HT1080 (cell line): ENCODE measurements around the gene PRKACG. TPM values are rescaled to one million over a fixed set of nuclear protein-coding genes. Genes with fewer than 3 reads are reported as not detected.
"Not testable (repeated sequence)": the region's sequence is repeated elsewhere in the genome, so short reads cannot be mapped to it uniquely, and the experiment has no call there.

Experiments
- DNase-seq: peaks from one replicate; pipeline ENCODE4 v3.0.0-alpha.2; 2015; ENCODE audit warnings: low read depth
- polyA plus RNA-seq, 2 experiments: library from polyadenylated mRNA; depleted of rRNA; stranded (reverse); fragments of >200 nt; gene quantifications; 2 replicates each; pipeline ENCODE4 v1.2.3, GENCODE V29; 2015
- total RNA-seq: library from RNA; depleted of rRNA; stranded (reverse); fragments of >200 nt; shearing (Covaris generic); gene quantifications from 2 replicates; pipeline ENCODE4 v1.2.3, GENCODE V29; 2014; rRNA removed

PRKACG gene
- not detected in 2 replicates for total RNA-seq
- polyA plus RNA-seq (2015; cell fraction: cytosol; rRNA removed), result not detected in 2 replicates
- polyA plus RNA-seq (2015; cell fraction: nucleus; rRNA removed), result not detected in 2 replicates

GRCh38 chr9:69014013-69014412, at the start of gene PRKACG:
Gene PRKACG (minus strand): TSS chr9:69014113. CDS start chr9:69014092, 21 bp downstream.
- DNase-seq, result no peak

- no peak for DNase-seq
Measured at GRCh38 chr9:69062195-69062594, 48.3 kb upstream of the PRKACG start.

DNA sequence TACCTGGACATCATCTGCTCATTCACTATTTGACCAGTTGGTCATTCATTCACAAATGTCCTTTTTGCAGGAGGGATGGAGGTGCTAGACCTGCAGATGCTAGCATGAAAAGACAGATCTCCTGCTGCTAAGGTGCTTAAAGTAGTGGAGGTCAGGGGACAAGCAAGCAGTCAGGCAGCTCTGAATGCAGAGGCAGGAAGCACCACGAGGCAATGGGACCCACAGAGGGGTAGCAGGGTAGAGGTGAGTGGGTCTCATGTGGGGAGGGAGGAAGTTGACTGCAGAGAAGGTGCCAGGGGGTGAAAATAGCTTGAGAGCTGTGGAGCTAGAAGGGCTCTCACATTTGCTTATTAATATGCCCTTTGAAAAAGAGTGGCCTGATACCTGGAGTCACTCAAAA, 46.9 kb upstream of the PRKACG start:
- DNase-seq, result no peak

DNA sequence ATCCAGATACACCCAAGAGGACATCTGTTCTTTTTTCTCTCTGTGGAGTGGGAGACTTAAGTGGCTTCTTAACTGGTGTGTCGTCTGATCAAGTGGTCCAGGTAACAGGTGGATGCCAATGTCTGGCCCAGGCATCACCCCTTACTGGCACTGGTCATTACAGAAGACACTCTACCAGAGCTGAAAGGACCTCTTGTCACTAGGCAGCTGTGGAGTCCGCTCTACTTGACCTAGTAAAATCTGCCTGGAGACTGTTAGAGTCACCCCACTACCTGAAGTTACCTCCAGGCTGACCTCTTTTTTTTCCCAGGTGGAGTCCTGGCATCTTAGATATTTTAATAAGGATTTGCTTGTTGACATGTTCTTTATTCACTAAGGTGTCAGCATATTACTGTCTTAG, 44.2 kb upstream of the PRKACG start:
- no peak for DNase-seq

DNA sequence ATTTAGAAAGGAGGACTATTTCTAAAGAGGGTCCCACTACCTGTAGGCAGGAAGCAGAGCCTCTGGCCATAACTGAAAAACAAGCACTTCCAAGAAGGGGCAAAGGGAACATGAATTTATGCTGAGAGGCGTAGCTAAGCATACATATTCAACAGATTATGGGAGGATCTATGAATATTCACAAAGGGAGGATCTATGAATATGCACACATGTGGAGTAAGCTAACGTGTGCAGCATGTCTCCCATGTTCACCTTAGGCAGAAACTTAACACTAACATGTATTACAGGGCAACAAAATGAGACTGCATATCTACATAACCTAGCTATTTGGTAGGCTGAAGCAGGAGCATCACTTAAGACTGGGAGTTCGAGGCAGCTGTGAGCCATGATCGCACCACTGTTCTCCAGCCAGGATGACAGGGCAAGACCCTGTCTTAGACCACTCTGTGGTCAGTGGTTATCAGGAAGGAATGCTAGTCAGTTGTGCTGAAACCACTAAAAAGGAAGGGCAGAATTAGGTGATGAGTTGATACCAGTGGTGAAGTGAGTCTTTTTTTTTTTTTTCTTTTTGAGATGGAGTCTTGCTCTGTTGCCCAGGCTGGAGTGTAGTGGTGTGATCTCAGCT, 42.4 kb upstream of the PRKACG start:
- DNase-seq, result peak; percentile 32

DNA sequence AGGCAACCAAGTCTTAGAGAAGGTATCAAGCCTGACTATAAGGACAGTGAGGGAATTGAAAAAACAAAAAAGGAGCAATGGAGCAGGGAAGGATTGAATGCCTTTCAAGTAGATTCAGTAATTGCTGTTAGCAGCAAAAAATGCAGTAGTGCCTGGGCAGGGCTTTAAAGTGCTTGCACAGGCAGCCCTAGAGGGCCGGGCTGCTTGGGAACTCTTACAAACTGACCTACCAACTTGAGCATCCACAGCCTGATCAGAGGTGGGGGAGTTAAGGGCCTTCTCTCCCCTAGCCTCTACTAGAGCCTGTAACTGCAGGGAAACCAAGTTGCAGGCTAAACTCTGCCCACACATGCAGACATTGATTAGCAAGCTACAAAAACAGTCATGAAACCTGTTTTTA, 41.1 kb upstream of the PRKACG start:
- no peak for DNase-seq

- DNase-seq, result not testable (repeated sequence)
Measured at GRCh38 chr9:69050936-69051335, 37.0 kb upstream of the PRKACG start.

DNA sequence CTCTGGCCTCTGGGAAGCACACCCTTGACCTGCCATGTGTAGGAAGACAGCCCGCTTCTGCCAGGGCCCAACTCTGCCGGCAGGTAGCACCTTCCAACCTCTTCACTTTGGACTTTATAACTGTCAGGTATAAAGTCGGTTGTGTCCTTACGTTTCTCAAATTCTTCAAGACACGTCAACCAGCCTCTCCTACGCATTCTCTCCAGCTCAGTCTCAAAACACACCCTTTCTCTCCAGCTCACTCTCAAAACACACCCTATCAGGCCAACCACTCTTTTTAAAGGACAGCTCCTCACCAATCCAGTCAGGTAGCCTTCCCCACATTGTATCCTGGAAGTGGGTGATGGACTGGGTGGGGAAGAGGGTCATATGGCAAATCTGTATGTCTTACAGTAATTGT, 35.2 kb upstream of the PRKACG start:
- no peak for DNase-seq

DNA sequence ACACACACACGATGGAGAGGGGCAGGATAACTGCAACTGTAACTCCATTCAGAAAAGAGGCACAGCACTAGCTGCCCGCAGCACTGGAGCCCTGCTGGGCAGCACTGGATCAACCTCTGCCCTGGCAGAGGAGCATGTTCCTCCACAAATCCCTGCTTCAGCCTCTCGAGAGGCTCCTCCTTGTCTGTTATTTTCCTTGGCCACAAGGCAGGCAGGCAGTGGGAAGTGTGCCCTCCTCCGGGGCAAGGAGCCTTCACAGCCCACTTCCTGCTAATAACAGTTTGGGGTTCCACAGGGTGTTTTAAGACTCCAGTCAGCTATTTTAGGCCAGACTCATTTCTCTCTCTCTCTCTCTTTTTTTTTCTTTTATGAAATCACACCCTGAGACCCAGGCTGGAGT, 33.5 kb upstream of the PRKACG start:
- DNase-seq, result no peak

GRCh38 chr9:69046723-69047122, 32.8 kb upstream of the PRKACG start:
- DNase-seq, result no peak

DNA sequence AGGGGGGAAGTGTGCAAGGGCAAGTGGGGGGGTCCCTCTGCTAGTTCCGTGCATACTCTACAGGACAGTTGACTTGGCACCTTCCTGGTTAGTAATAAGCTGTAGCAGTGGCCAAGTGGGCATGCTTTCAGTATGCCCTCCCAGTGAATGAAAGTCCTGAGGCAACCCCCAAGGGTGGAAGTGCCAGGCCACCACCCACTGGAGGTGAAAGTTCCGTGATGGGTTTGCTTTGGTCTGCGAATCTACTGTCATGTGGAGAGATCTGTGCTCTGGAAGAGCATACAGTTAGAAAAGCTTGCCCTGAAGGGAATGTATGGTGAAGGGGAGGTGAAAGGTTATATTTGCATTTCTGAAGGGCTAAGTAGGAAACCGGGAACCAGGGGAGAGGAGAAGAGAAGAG, 31.9 kb upstream of the PRKACG start:
- DNase-seq, result no peak

DNA sequence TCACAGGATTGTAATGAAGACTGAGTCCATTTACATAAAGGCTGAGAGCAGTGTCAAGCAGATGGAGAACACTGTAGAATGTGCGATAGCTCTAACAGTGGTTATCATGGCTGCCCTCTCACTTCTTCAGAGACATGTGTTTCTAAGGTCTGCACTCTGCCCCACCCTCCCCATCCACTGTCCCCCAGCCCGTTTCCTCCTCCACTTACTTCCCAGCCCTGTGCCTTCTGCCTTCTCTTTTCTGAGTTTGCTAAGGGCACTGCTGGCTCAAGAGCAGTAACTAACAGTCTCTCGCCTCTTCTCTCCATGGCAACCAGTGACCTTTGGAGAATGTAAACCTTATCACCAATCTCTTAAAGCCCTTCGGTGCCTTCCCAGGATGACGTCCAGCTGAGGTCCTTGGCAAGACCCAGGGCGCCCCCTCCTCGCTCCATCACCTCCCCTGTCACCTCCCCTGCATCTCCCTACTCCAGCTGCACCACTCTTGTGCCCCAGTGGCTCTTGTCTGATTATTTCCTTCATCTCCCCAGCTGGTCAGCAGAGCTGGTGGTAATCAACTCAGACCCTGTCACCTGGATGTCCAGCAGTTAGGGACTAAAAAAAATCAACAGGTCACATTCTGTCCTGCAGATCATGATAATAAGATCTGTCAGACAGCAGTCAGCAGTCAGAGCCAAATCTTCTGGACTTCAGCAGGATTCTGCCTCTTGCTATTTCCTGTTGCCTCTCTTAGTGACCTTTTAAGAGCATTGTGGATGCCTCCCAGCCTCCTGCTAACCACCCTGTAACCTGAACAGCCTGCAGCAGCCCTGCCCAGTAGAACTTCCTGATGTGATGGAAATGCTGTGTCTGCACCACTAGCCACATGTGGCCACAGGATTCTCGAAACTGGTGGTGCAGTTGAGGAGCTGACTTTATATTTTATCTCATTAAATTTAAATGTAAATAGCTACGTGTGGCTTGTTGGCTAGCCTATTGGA, 30.6 kb upstream of the PRKACG start:
- DNase-seq, result peak; percentile 79

DNA sequence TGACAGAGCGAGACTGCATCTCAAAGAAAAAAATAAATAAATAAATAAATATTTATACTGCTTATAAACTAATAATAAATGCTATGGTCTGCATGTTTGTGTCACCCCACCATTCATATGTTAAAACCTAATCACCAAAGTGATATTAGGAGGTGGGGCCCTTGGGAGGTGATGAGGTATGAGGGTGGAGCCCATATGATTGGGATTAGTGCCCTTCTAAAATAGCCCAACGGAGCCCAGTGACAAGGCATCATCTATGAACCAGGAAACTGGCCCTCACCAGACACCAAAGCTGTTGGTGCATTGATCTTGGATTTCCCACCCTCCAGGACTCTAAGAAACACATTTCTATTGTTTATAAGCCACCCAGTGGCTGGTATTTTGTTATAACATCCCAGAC, 26.7 kb upstream of the PRKACG start:
- no peak for DNase-seq

GRCh38 chr9:69036799-69037198, 22.9 kb upstream of the PRKACG start:
- no peak for DNase-seq

DNA sequence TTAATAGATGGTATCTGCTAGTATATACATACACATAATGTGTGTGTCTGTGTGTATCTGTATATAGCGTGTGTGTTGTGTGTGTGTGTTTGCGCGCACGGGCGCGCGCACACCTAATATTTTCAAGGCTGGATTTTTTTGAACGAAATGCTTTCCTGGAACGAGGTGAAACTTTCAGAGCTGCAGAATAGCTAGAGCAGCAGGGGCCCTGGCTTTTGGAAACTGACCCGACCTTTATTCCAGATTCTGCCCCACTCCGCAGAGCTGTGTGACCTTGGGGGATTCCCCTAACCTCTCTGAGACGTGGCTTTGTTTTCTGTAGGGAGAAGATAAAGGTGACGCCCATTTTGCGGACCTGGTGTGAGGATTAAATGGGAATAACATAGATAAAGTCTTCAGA, 22.4 kb upstream of the PRKACG start:
- no peak for DNase-seq

DNA sequence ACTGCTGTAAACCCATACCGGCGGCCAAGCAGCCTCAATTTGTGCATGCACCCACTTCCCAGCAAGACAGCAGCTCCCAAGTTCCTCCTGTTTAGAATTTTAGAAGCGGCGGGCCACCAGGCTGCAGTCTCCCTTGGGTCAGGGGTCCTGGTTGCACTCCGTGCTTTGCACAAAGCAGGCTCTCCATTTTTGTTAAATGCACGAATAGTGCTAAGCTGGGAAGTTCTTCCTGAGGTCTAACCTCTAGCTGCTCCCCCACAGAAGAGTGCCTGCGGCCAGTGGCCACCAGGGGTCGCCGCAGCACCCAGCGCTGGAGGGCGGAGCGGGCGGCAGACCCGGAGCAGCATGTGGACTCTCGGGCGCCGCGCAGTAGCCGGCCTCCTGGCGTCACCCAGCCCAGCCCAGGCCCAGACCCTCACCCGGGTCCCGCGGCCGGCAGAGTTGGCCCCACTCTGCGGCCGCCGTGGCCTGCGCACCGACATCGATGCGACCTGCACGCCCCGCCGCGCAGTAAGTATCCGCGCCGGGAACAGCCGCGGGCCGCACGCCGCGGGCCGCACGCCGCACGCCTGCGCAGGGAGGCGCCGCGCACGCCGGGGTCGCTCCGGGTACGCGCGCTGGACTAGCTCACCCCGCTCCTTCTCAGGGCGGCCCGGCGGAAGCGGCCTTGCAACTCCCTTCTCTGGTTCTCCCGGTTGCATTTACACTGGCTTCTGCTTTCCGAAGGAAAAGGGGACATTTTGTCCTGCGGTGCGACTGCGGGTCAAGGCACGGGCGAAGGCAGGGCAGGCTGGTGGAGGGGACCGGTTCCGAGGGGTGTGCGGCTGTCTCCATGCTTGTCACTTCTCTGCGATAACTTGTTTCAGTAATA, 21.8 kb upstream of the PRKACG start, which contains the start of gene FXN:
Gene FXN (plus strand): TSS at position 315 of the 871 bp plus-strand sequence. CDS start 31 bp downstream, at position 346.
- peak; percentile 79 for DNase-seq

DNA sequence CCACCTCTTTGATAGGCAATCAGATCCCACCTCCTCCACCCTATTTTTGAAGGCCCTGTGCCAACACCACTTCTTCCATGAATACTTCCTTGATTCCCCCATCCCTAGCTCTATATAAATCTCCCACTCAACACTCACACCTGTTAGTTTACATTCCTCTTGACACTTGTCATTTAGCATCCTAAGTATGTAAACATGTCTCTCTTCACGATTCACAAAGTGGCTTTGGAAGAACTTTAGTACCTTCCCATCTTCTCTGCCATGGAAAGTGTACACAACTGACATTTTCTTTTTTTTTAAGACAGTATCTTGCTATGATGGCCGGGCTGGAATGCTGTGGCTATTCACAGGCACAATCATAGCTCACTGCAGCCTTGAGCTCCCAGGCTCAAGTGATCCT, 20.2 kb upstream of the PRKACG start:
- no peak for DNase-seq

DNA sequence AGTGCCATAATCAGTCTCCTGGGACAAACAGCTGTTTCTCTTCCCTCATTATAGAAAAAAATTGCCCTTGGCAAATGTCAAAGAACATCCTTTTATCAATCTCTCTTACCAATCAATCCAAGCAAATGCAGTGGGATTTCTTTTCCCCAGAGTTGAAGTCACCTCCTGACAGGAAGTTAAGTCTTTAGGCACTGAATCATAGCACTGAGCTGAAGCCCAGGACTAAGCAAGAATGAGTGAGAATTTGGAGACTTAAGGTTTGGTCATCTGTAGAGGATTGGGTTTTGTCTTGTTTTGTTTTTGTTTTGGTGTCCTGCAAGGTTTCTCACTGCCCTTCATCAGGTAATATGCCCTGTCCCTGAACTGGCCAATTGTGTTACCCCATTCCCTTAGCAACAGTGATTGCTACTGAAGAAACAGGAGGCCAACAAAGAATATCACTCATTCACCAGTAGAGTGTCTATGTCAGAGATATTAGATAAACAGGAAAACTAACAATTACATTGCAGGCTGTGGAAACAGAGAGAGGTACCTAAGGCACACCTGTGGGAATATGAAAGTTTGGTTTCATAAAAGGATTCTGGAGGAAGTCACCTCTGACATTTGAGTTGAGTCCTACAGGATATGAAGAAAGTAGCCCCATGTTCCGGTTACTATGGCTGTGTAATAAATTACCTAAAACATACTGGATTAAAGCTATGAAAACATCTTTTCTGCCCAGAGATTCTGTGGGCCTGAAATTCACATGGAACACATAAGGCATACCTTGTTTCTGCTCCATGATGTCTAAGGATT, 17.1 kb upstream of the PRKACG start:
- peak; percentile 41 for DNase-seq

DNA sequence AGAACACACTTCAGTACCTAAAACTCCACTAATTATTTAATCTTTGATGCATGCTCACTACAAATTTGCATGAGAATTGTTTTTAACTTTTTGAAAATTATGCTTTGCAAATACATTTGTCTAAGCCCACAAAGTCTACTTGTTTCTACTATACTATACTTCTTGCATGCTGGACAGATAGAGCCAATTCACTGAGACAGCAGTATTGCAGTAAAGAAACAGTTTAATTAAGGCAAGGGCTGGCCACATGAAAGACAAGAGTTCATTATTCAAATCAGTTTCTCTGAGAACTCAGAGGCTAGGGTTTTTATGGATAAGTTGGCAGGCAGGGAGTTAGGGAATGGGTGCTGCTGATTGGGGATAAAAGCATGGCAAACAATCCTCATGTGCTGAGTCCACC, 15.6 kb upstream of the PRKACG start:
- no peak for DNase-seq

GRCh38 chr9:69028754-69029153, 14.8 kb upstream of the PRKACG start:
- DNase-seq, result no peak
